ENCODE data around the gene TRIOBP.

Gene TRIOBP

DNA sequence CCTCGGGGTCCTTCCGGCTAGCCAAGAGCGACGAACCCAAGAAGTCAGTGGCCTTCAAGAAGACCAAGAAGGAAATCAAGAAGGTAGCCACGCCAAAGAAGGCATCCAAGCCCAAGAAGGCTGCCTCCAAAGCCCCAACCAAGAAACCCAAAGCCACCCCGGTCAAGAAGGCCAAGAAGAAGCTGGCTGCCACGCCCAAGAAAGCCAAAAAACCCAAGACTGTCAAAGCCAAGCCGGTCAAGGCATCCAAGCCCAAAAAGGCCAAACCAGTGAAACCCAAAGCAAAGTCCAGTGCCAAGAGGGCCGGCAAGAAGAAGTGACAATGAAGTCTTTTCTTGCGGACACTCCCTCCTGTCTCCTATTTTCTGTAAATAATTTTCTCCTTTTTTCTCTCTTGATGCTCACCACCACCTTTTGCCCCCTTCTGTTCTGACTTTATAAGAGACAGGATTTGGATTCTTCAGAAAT lies 109.0 kb downstream of the TRIOBP start:
- DNase-seq (ENCODE audit: low read depth): no peak

DNA sequence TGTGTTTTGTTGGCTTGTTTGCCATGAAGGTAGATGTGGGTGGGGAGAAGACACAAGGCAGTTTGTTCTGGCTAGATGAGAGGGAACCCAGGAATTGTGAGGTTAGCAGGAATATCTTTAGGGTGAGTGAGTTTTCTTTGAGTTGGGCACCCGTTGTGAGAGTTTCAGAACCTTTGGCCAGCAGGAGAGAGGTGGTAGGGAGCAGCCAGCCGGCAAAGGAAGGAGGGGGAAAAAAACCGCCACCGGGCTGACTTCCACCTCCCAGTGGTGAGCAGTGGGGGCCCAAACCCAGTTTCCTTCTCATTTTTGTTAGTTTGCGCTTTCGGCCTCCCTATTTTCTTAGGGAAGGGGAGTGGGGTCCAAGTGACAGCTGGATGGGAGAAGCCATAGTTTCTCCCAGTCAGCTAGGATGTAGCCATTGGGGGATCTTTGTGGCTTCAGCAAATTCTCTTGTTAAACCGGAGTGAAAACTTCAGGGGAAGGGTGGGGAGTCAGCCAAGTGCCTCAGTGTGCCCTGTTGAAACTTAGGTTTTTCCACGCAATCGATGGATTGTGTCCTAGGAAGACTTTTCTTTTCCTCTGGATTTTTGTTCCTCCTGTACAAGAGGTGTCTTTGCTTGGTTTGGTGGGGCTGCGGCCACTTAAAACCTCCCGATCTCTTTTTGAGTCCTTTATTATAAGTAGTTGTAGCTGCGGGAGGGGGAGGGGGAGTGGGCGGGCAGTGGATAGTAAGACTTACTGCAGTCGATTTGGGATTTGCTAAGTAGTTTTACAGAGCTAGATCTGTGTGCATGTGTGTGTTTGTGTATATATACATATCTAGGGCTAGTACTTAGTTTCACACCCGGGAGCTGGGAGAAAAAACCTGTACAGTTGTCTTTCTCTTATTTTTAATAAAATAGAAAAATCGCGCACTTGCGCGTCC lies 109.8 kb downstream of the TRIOBP start:
- Histone ChIP-seq H3K4me3 (ENCODE audit: low read length) (peak overlapping the region; percentile 88), H3K36me3 (ENCODE audit: control insufficient read depth, insufficient read depth, low read length, severe bottlenecking) (no peaks in the 10 kb centered on the region), H3K9ac (ENCODE audit: low read length) (peak overlapping the region; percentile 85), H3K27me3 (replicated peaks; ENCODE audit: control insufficient read depth, insufficient read depth, low read length) (no peaks in the 10 kb centered on the region), H3K9me3 (ENCODE audit: control insufficient read depth, low read length) (no peaks in the 10 kb centered on the region), H3K4me1 (ENCODE audit: control insufficient read depth, insufficient read depth, low read length) (peaks cover 32% of the 10 kb centered on the region)
- DNase-seq (ENCODE audit: low read depth): peak; percentile 50

More for the DNA sequence above, 109.0 kb downstream of the TRIOBP start:
- peak overlapping the region; percentile 85 for H3K9ac ChIP-seq (ENCODE audit: low read length)
- H3K36me3 ChIP-seq (ENCODE audit: control insufficient read depth, insufficient read depth, low read length, severe bottlenecking): no peaks in the 10 kb centered on the region
- H3K27me3 ChIP-seq (replicated peaks; ENCODE audit: control insufficient read depth, insufficient read depth, low read length): no peaks in the 10 kb centered on the region
- peak overlapping the region; percentile 88 for H3K4me3 ChIP-seq (ENCODE audit: low read length)
- H3K4me1 ChIP-seq (ENCODE audit: control insufficient read depth, insufficient read depth, low read length): peaks cover 32% of the 10 kb centered on the region
- no peaks in the 10 kb centered on the region for H3K9me3 ChIP-seq (ENCODE audit: control insufficient read depth, low read length)

DNA sequence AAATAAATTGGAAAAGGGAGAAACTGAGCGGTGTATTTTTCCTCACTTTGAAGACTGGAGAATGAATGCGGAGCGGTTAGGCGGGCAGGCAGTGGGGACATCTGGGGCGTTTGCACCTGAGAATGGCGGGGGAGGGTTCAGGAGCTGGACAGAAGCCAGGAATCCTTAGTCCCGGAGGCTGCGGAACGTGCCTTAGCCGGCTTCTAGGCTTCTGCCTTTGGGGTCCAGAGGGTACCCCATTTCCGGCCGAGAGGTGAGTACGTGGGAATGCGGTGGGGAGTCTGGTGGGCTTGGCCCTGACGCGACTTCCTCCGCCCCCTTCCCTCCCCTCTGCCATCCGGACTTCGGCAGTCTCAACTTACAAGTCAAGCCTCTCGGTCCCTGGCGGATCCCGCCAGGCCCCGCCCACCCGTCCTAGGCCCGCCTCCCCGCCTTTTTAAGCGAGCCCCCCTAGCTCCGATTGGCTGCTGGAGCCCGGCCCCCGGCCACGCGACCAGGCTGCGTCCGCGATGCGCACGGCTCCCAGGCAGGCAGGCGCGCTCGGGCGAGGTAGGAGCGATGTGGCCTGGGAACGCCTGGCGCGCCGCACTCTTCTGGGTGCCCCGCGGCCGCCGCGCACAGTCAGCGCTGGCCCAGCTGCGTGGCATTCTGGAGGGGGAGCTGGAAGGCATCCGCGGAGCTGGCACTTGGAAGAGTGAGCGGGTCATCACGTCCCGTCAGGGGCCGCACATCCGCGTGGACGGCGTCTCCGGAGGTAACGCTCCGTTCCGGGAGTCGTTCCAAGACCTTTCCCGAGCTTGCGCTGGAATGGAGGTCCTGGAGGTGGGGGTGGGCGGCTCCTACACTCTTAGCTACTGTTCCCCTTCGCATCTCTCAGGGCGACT lies 110.8 kb downstream of the TRIOBP start, which contains the start of gene GCAT:
TSS of gene GCAT (plus strand) at position 525 of the 884 bp plus-strand sequence. CDS start at position 559, 34 bp downstream.
- Histone ChIP-seq H3K4me3 (ENCODE audit: low read length) (peak within 1 kb of the TSS; percentile 88), H3K9me3 (ENCODE audit: control insufficient read depth, low read length) (no peaks in the 10 kb centered on the region), H3K4me1 (ENCODE audit: control insufficient read depth, insufficient read depth, low read length) (peaks cover 27% of the 10 kb centered on the region), H3K27me3 (replicated peaks; ENCODE audit: control insufficient read depth, insufficient read depth, low read length) (no peaks in the 10 kb centered on the region), H3K9ac (ENCODE audit: low read length) (peak within 1 kb of the TSS; percentile 86), H3K36me3 (ENCODE audit: control insufficient read depth, insufficient read depth, low read length, severe bottlenecking) (no peaks in the 10 kb centered on the region)
- DNase-seq (ENCODE audit: low read depth): peak; percentile 99

DNA sequence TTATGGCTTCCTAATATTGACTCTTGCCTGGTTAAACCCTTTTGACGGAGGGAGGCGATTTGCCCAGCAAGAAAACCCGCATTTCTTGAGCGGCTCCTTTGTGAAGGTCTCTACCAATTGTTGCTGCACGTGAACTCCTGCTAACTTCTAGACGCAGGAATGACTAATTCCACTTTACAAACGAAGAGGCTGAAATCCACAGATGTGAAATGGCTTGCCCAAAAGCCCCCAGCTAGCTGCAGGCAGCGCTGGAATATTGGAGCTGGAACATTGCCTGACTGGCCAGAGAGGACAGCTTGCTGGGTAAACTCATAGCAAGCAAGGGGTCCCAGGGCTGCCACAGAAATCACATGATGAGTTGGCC lies 111.4 kb downstream of the TRIOBP start:
- peak; percentile 52 for DNase-seq (ENCODE audit: low read depth)
- Histone ChIP-seq H3K36me3 (ENCODE audit: control insufficient read depth, insufficient read depth, low read length, severe bottlenecking) (peaks cover under 1% of the 10 kb centered on the region), H3K4me3 (ENCODE audit: low read length) (peak overlapping the region; percentile 88), H3K9me3 (ENCODE audit: control insufficient read depth, low read length) (no peaks in the 10 kb centered on the region), H3K4me1 (ENCODE audit: control insufficient read depth, insufficient read depth, low read length) (peaks cover 22% of the 10 kb centered on the region), H3K9ac (ENCODE audit: low read length) (peak overlapping the region; percentile 86), H3K27me3 (replicated peaks; ENCODE audit: control insufficient read depth, insufficient read depth, low read length) (no peaks in the 10 kb centered on the region)

DNA sequence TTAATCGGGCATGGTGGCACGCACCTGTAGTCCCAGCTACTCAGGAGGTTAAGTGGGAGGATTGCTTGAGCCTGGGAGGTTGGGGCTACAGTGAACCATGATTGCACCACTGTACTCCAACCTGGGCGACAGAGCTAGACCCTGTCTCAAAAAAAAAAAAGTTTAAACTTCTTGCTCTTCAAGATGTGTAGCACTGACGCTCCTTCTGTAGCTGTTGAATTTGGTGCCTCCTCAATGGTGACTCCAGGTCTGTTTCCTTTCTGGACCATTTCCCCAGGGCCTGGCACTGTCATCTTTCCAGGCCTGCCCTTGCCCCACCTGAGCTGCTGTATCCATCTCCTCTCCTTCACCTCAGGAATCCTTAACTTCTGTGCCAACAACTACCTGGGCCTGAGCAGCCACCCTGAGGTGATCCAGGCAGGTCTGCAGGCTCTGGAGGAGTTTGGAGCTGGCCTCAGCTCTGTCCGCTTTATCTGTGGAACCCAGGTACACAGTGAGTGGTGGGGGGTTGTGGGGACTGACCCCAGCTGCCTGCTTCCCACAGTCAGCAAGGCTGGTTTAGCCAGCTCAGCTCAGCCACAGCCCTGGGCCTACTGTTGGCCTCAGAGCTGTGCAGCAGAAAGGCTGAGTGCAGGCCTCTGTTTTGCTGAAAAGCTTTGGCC lies 113.0 kb downstream of the TRIOBP start:
- H3K36me3 ChIP-seq (ENCODE audit: control insufficient read depth, insufficient read depth, low read length, severe bottlenecking): peaks cover 12% of the 10 kb centered on the region
- DNase-seq (ENCODE audit: low read depth): no peak
- no peak overlapping the region for H3K4me3 ChIP-seq (ENCODE audit: low read length)

DNA sequence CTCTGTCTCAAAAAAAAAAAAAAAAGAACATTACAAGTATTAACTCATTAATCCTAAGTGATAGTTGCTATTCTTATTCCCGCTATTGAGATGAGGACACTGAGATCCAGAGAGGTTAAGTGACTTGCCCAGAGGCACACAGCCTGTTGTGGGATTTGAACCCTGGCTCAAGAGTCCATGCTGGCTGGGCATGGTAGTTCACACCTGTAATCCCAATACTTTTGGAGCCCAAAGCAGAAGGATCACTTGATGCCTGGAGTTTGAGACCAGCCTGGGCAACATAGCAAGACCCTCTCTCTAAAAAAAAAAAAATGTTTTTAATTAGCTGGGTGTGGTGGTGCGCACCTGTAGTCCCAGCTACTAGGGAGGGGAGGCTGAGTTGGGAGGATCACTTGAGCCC lies 115.0 kb downstream of the TRIOBP start:
- Histone ChIP-seq H3K4me1 (ENCODE audit: control insufficient read depth, insufficient read depth, low read length) (peaks cover 6% of the 10 kb centered on the region), H3K27me3 (replicated peaks; ENCODE audit: control insufficient read depth, insufficient read depth, low read length) (no peaks in the 10 kb centered on the region), H3K36me3 (ENCODE audit: control insufficient read depth, insufficient read depth, low read length, severe bottlenecking) (peaks cover 22% of the 10 kb centered on the region), H3K4me3 (ENCODE audit: low read length) (no peak overlapping the region), H3K9me3 (ENCODE audit: control insufficient read depth, low read length) (no peaks in the 10 kb centered on the region), H3K9ac (ENCODE audit: low read length) (no peak overlapping the region)
- DNase-seq (ENCODE audit: low read depth): no peak

More for the DNA sequence above, 113.0 kb downstream of the TRIOBP start:
- H3K9me3 ChIP-seq (ENCODE audit: control insufficient read depth, low read length): no peaks in the 10 kb centered on the region
- no peaks in the 10 kb centered on the region for H3K27me3 ChIP-seq (replicated peaks; ENCODE audit: control insufficient read depth, insufficient read depth, low read length)
- H3K4me1 ChIP-seq (ENCODE audit: control insufficient read depth, insufficient read depth, low read length): peaks cover 22% of the 10 kb centered on the region
- H3K9ac ChIP-seq (ENCODE audit: low read length): no peak overlapping the region

DNA sequence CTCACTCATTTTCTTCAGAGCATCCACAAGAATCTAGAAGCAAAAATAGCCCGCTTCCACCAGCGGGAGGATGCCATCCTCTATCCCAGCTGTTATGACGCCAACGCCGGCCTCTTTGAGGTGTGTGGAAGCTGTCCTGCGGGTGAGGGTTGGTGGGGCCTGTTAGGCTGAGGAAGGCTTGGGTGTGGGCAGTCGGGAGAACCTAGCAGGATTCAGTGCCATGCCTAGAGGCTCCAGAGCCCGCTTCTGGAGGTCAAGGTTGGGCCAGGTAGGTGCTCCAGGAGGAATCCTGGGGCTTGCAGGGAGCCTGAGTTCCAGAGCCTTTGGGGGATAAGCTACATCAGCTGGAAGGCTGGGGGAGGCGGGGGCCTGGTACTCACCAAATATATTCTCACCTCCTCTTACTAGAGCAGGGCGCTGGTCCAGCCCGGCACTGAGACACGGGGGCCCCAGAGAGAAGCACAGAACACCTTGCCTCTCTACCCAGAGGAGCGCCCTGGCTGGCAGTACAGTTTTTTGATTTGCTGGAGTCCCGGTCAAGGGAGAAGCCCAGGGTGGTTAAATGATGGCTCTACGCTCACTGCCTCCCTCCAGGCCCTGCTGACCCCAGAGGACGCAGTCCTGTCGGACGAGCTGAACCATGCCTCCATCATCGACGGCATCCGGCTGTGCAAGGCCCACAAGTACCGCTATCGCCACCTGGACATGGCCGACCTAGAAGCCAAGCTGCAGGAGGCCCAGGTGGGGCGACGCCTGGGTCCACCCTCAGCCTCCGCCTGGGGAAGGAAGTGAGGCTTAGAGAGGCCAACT lies 116.2 kb downstream of the TRIOBP start:
- H3K4me3 ChIP-seq (ENCODE audit: low read length): no peak overlapping the region
- no peaks in the 10 kb centered on the region for H3K27me3 ChIP-seq (replicated peaks; ENCODE audit: control insufficient read depth, insufficient read depth, low read length)
- H3K4me1 ChIP-seq (ENCODE audit: control insufficient read depth, insufficient read depth, low read length): peaks cover 5% of the 10 kb centered on the region
- DNase-seq (ENCODE audit: low read depth): no peak
- no peak overlapping the region for H3K9ac ChIP-seq (ENCODE audit: low read length)
- H3K9me3 ChIP-seq (ENCODE audit: control insufficient read depth, low read length): no peaks in the 10 kb centered on the region
- H3K36me3 ChIP-seq (ENCODE audit: control insufficient read depth, insufficient read depth, low read length, severe bottlenecking): peaks cover 22% of the 10 kb centered on the region

DNA sequence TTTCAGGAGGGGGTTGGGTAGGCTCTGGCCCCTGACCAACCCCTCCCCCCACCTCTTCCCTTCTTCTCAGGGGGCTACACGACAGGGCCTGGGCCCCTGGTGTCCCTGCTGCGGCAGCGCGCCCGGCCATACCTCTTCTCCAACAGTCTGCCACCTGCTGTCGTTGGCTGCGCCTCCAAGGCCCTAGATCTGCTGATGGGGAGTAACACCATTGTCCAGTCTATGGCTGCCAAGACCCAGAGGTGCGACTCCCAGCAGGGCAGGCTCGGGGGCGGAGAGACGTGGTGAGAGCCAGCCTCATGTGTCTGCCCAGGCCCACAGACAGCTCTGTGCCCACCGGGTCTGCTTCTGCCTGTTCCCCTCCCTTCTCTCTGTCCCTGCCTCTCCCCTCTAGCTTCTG lies 118.7 kb downstream of the TRIOBP start:
- peaks cover 22% of the 10 kb centered on the region for H3K36me3 ChIP-seq (ENCODE audit: control insufficient read depth, insufficient read depth, low read length, severe bottlenecking)
- H3K9ac ChIP-seq (ENCODE audit: low read length): no peak overlapping the region
- peaks cover 6% of the 10 kb centered on the region for H3K4me1 ChIP-seq (ENCODE audit: control insufficient read depth, insufficient read depth, low read length)
- H3K4me3 ChIP-seq (ENCODE audit: low read length): no peak overlapping the region
- no peaks in the 10 kb centered on the region for H3K9me3 ChIP-seq (ENCODE audit: control insufficient read depth, low read length)
- DNase-seq (ENCODE audit: low read depth): no peak
- peaks cover 5% of the 10 kb centered on the region for H3K27me3 ChIP-seq (replicated peaks; ENCODE audit: control insufficient read depth, insufficient read depth, low read length)

DNA sequence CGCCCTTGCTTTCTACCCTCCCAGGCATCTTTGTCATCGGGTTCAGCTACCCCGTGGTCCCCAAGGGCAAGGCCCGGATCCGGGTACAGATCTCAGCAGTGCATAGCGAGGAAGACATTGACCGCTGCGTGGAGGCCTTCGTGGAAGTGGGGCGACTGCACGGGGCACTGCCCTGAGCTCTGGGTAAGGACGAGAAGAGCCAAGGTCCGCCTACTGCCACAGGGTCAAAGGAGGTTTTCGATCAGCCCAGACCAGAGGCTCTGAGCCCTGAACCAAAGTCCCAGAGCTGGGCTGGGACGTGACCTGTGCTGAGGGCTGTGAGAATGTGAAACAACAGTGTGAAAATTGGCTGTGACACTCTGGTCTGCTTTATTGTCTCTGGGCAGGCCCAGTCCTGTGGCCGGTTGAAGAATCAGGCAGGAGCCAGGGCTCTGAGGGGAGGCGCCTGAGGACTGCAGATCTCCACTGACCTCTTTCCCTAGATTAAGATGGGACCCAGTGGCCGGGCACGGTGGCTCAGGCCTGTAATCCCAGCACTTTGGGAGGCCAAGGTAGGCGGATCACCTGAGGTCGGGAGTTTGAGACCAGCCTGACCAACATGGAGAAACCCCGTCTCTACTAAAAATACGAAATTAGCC lies 119.8 kb downstream of the TRIOBP start:
- Histone ChIP-seq H3K9ac (ENCODE audit: low read length) (no peak overlapping the region), H3K4me3 (ENCODE audit: low read length) (no peak overlapping the region), H3K4me1 (ENCODE audit: control insufficient read depth, insufficient read depth, low read length) (peaks cover 6% of the 10 kb centered on the region), H3K27me3 (replicated peaks; ENCODE audit: control insufficient read depth, insufficient read depth, low read length) (peaks cover 11% of the 10 kb centered on the region), H3K36me3 (ENCODE audit: control insufficient read depth, insufficient read depth, low read length, severe bottlenecking) (peaks cover 22% of the 10 kb centered on the region), H3K9me3 (ENCODE audit: control insufficient read depth, low read length) (no peaks in the 10 kb centered on the region)
- no peak for DNase-seq (ENCODE audit: low read depth)
